GM12873 (cell line): ENCODE results near the gene LAMTOR1.

Experiments
- CTCF ChIP-seq: IDR thresholded peaks from 2 replicates; pipeline ENCODE4 v1.5.1; 2012; ENCODE audit warnings: low read depth, mild to moderate bottlenecking, moderate library complexity, low read length, control low read depth; ENCODE audit not compliant: insufficient read depth; ENCODE audit errors: missing control alignments

LAMTOR1 gene

GRCh38 chr11:72102631-72102945 is 509 bp downstream of the LAMTOR1 start:
- TF ChIP-seq CTCF = no peak

GRCh38 chr11:72102162-72102561 is 935 bp downstream of the LAMTOR1 start:
- TF ChIP-seq CTCF = no peak

GRCh38 chr11:72100462-72100861 is 2.6 kb downstream of the LAMTOR1 start:
- TF ChIP-seq CTCF = no peak

GRCh38 chr11:72100009-72100408 is 3.1 kb downstream of the LAMTOR1 start:
- no peak for TF ChIP-seq CTCF

GRCh38 chr11:72098741-72099140 is 4.4 kb downstream of the LAMTOR1 start:
- no peak for TF ChIP-seq CTCF

GRCh38 chr11:72091292-72091691 is 11.8 kb downstream of the LAMTOR1 start:
- peak; percentile 85 for TF ChIP-seq CTCF

GRCh38 chr11:72088076-72088808 is 14.9 kb downstream of the LAMTOR1 start:
- TF ChIP-seq CTCF = no peak
